ENCODE results near the gene HM13. TPM values are rescaled to one million over a fixed set of nuclear protein-coding genes. Genes with fewer than 3 reads are reported as not detected.

HM13 gene
- total and polyA plus RNA-seq, 12 donors = 27.5 to 102 (median 34.9) TPM

DNA sequence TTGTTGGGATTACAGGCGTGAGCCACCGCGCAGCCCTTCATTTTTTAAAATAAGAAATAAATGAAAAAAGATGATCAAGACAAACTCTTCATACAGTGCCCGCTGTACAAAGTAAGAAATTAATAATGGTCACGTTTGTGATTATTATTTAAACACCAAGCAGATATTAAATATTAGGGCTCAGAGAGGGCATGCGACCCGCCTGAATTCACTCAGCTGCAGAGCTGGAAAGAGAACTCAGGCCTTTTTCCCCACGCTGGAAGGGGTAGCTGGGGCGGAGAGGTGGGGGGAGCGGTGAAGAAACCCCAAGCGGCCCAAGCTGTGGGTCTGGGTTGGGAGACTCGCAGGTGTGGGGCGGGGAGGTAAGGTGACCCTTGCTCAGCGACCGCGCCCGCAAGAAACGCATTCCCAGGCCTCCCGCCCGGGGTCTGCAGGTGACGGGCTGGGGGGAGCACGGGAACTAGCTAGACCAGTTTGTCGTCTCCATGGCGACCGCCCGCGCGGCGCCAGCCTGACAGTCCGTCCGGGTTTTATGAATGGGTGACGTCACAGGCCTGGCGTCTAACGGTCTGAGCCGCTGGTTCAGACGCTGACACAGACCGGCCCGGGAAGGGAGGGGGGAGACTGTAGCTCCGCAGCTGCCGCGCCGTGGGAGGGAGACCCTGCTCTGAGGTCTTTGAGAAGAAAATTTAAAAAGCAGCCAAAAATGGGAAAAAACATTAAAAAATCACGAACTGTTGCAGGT, 89.8 kb downstream of the HM13 start:
- Histone ChIP-seq H3K4me1 (peaks cover 3 to 59% (median 23%) of the 10 kb centered on the region in 9 donors), H3K9me3 (no peaks in the 10 kb centered on the region), H3K27ac (peak overlapping the region; percentile 86 to 99 (median 95)), H3K36me3 (peaks cover 0 to 14% (median 0%) of the 10 kb centered on the region in 9 donors), H3K27me3 (peaks cover 0 to 37% (median 0%) of the 10 kb centered on the region in 7 donors), H3K4me3 (peak overlapping the region; percentile 61 to 89 (median 80))
- 12 to 13% methylated on average over 43 of the region's 43 CpGs for WGBS, 2 donors
- peak; percentile 70 to 88 (median 82) for ATAC-seq
- TF ChIP-seq, protein P1, sequence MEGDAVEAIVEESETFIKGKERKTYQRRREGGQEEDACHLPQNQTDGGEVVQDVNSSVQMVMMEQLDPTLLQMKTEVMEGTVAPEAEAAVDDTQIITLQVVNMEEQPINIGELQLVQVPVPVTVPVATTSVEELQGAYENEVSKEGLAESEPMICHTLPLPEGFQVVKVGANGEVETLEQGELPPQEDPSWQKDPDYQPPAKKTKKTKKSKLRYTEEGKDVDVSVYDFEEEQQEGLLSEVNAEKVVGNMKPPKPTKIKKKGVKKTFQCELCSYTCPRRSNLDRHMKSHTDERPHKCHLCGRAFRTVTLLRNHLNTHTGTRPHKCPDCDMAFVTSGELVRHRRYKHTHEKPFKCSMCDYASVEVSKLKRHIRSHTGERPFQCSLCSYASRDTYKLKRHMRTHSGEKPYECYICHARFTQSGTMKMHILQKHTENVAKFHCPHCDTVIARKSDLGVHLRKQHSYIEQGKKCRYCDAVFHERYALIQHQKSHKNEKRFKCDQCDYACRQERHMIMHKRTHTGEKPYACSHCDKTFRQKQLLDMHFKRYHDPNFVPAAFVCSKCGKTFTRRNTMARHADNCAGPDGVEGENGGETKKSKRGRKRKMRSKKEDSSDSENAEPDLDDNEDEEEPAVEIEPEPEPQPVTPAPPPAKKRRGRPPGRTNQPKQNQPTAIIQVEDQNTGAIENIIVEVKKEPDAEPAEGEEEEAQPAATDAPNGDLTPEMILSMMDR (IDR thresholded peaks at IDR 0.05) = no peak
- DNase-seq = peak; percentile 92 to 97
- intact Hi-C loops (cut with DNase I) = loop anchor here in 4 of 10 donors (1.0 to 2.0 kb wide), 2 partner anchors 8 to 31 kb away; no protein-coding TSS in a partner anchor

DNA sequence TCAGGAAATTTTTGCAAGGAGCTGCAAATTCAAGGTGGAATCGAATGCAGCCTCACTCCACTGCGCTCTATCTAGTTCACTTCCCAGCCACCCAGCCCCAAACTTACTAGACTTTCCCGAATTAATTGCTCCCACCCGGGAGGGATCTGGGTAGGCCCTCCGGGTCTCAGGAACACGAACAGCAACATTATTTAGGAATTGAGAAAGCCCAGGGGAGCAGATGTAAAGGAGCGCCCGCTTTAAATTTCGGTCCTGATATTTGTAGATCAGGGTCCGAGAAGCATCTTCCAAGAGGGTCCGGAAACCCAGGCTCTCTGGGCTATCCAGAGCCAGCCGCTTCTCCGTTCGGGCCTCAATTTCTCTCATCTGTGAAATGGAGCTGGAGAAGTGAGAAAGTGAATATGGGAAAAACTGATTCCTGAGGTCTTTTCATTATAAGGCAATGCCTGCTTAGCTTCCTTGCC, 90.4 kb downstream of the HM13 start:
- Histone ChIP-seq H3K9me3 (no peaks in the 10 kb centered on the region), H3K4me3 (peak overlapping the region; percentile 61 to 89 (median 80)), H3K27ac (peak overlapping the region; percentile 86 to 99 (median 95)), H3K36me3 (peaks cover 0 to 14% (median 0%) of the 10 kb centered on the region in 9 donors), H3K27me3 (peaks cover 0 to 37% (median 0%) of the 10 kb centered on the region in 7 donors), H3K4me1 (peaks cover 8 to 63% (median 28%) of the 10 kb centered on the region in 9 donors)
- intact Hi-C loops (cut with DNase I) = loop anchor here in 5 of 10 donors (1.0 to 2.0 kb wide), 3 partner anchors 8 to 32 kb away; no protein-coding TSS in a partner anchor
- ATAC-seq = no peak
- DNase-seq = no peak
- TF ChIP-seq, protein P1 (IDR thresholded peaks at IDR 0.05) = no peak
- 1% methylated on average over 14 of the region's 14 CpGs for WGBS, 2 donors

DNA sequence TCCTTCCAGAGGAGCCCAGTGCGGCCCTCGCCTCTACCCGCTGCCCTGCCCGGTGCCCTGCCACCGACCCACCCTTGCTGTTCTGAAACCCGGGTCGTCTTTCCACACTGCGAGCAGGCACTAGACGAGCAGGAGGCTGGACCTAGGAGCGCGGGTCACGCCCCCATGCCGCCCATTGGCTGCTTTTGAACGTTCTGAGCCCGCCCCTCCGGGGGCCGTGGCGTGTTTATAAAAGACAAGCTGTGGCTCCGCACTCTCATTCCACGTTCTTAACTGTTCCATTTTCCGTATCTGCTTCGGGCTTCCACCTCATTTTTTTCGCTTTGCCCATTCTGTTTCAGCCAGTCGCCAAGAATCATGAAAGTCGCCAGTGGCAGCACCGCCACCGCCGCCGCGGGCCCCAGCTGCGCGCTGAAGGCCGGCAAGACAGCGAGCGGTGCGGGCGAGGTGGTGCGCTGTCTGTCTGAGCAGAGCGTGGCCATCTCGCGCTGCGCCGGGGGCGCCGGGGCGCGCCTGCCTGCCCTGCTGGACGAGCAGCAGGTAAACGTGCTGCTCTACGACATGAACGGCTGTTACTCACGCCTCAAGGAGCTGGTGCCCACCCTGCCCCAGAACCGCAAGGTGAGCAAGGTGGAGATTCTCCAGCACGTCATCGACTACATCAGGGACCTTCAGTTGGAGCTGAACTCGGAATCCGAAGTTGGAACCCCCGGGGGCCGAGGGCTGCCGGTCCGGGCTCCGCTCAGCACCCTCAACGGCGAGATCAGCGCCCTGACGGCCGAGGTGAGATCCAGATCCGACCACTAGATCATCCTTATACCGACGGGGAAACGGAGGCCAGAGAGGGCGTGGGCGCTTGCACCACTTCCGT, 91.0 kb downstream of the HM13 start, which contains the start of gene ID1:
ID1 (plus strand) TSS at position 259 of the 871 bp plus-strand sequence; CDS start at position 358, 99 bp downstream.
- H3K9me3 ChIP-seq = no peaks in the 10 kb centered on the region
- H3K4me3 ChIP-seq = peak within 1 kb of the TSS; percentile 61 to 89 (median 80)
- ATAC-seq (peak; percentile 84 to 91 (median 88)), DNase-seq (peak; percentile 94 to 96)
- WGBS, 2 donors = 0 to 1% methylated on average over 74 of the region's 74 CpGs
- intact Hi-C loops (cut with DNase I) = loop anchor here in 5 of 10 donors (1.0 to 2.0 kb wide), 2 partner anchors 32 kb away; no protein-coding TSS in a partner anchor
- H3K4me1 ChIP-seq = peaks cover 8 to 65% (median 31%) of the 10 kb centered on the region in 9 donors
- TF ChIP-seq, protein P1 (IDR thresholded peaks at IDR 0.05) = no peak
- peak within 1 kb of the TSS; percentile 86 to 99 (median 95) for H3K27ac ChIP-seq
- H3K27me3 ChIP-seq = peaks cover 0 to 37% (median 0%) of the 10 kb centered on the region in 7 donors
- peaks cover 0 to 14% (median 0%) of the 10 kb centered on the region in 9 donors for H3K36me3 ChIP-seq
